HG03060 (cell line): ENCODE results near the gene SEMA6A.
A peak's percentile ranks its signal among the peaks of the same experiment; 100 is the strongest.

Experiments
- ATAC-seq: cut with Tn5 transposase; IDR thresholded peaks from one replicate; pipeline ENCODE4 v1.9.1; 2021; ENCODE audit warnings: low read depth, moderate number of reproducible peaks; ENCODE audit not compliant: unreplicated experiment

SEMA6A gene

DNA sequence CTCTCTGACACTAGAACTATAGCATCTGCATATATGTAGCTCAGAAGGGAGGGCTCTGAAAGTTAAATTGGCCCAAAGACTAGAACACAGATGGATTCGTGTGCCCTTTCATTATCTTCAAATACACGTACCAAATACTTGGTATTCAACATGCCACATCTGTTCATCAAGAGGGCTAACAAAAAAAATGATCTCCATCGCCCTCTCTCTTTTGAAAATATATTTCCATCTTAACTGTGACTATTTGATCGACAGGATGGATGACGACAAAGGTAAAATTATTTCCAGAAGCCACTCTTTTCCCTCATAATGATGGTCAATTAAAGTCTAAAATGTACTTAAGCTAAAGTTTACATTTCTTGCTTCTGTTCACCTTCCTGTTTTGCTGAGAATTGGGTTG is 77.0 kb downstream of the SEMA6A start:
- no peak for ATAC-seq

DNA sequence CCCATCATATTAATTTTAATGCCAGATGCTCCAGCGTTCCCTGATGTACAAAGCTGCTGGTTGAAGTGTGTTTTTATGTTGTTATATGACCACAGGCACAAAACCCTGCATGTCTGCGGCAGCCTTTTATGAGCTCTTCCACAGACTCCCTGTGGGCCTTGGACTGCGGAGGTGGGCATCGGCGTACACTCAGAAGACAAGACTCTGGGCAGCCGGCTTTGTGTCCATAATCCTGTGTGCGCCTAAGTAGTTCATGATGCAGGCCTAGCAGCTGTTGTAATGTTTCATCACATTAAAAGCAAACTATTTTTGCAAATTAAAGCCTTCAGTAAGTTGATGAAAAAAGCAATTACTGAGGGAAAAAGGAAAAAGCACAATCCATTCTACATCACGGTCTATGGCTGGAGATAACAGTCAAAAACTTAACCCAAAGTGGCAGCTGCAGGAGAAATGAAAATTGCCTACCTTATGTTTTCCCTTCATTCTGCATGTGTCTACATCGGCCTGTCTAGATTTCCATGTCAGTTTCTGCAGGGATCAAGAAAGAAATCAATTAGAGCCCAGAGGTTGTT is 78.8 kb downstream of the SEMA6A start:
- ATAC-seq, result no peak

DNA sequence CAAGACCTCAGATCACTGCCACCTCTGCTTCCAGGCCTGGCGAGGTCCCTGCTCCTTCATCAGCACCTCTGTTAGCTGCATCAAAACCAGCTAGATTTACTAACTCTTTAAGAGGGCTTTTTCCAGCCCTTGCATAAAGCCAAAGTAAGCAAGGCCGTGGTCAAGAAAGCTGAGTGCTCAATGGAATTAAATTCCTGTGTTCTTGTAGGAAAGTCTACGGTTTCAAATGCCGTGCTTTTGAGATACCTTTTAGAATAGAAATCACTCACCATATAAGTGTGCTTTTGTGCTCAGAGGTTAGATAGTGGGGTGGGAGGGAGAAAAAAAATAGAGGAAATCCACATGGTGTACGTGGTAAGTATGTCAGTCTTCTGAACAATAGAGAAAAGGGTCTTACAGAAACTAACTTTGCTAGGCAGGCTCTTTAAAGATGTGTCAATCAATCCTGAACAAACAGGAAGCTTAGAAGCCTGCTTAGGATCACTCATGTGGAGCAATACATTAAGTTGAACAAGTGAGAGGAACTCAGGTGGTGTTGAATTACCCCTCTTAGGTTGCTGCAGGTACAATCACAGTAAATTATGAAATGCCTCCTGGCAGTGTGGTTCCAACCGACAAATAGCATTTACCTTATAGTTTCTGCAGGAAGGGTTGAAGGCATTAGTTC is 79.7 kb downstream of the SEMA6A start:
- ATAC-seq, result no peak

DNA sequence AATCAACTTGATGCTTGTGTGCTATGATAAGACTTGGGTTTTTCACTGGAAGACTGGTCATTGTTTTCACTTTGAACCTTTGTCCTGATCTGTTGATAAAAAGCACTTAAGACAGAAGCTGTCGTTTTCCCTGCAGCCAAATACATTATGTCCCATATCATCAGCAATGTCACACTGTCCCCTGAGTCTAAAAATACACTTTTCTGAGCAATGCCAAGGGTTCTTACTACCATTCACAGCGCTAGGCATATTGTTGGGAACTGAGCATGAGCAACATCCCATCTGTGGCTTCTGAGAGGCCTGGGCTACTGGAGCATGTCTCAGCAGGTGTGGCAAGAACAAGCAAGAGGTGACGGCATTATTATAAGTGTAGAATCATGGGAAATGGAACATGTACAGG is 81.8 kb downstream of the SEMA6A start:
- ATAC-seq, result no peak

DNA sequence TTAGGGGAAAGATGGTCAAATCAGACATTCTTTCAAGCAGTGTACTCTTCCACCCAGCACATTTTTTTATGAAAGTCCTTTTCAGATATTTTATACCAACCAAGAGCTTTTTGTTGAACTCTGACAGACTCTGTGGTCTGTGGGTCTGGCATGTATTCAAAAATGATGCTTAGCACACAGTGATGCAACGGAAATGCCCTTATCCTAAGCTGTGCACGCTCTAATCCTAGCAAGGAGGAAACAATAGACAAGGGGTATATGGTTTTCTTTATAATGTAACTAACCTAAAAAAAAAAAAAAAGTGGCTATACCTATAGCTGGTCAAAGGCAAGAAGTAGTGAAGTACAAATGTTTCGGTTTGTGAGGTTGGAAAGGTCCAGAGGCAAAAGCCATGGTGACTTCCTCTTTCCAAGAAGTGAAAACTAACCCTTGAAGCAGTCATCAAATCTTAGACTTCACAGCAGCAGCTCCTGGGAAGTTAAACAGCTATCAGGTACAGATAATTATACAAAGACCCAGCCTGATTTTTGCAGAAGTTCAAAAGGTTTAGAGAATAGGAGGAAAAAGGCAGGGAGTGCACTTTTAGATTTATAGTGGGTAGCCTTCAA is 82.5 kb downstream of the SEMA6A start:
- peak; percentile 85 for ATAC-seq

DNA sequence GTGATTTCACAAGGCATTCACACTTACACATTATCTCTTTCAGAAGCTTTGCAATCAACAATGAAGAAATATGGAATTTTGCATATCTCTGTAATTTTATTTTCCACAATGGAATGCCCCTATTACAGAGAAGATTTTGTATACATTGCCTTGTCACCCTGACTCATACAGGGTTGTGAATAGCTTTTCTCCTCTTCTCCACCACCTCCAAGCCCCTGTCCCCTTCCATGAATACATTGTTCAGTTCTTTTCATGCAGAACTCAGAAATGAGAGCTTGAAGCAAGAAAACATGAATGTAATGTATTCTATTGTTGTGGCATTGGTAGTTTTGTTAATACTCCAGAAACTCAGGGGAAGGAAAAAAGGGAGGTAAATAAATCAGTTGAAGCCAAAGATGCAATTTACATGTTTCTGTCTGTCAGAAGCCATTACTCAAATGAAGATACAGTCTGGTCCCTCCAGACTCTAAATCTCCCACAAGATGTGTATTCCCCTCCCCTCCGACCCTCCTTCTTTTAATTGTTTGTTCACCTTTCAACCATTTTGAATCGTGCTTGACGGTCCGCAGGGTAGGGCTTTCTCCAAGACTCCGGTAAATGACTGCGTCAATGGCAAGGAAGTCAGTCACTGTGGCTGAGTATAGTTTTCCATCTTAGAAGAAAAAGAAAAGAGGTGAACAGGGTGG is 86.1 kb downstream of the SEMA6A start:
- ATAC-seq, result no peak

DNA sequence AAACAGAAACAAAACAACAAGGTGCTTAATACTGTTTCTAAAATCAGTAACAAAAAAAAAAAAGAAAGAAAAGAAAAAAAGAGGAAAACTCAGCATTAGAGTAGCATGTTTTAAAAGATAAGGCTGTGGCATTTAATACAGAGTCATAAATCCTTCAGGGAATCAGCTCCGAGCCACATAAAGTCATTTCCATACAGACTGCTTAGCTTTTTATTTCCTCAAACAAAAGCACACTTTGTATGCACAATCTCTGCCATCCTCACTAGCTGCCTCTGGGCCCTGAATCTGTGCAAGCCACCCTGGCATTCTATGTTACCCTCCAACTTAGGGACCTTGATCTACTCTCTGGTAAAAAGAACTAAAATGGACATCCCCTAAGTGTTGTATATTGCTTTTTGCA is 87.6 kb downstream of the SEMA6A start:
- no peak for ATAC-seq

DNA sequence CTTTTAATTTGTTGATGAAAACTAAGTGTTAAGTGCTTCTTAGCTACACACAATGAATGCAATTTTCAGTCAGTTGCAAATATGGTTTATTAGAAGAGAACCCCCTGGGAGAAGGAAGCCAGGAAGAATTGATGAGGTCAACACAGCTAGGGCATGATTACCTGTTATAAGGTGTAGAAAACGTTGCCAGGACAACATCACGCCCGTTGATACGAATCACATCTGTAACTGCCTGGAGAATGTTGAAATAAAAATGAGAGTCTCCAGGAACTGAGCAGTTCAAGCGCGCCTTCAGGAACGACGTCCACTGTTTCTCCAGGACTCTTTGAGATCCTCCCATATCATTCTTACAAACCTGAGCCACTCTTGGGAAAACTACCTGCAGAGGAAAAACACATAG is 88.0 kb downstream of the SEMA6A start:
- ATAC-seq, result no peak

DNA sequence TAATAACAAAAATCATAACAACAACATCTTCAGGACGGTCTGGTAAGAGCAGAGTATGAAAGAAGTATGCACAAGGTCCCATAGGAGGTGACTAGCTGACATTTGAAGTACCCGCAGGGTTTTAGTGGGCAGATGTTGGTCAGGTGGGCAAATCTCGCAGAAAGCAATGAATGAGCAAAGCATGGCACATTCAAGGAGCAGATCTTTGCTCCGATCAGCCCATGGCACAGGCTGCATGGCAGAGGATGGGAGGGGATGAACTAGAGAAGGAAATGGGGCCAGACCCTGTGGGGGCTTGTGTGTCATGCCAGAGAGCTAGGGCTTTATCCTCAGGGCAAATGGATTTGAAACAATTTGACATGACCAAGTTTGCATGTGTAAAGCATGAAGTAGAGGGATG is 90.0 kb downstream of the SEMA6A start:
- no peak for ATAC-seq

DNA sequence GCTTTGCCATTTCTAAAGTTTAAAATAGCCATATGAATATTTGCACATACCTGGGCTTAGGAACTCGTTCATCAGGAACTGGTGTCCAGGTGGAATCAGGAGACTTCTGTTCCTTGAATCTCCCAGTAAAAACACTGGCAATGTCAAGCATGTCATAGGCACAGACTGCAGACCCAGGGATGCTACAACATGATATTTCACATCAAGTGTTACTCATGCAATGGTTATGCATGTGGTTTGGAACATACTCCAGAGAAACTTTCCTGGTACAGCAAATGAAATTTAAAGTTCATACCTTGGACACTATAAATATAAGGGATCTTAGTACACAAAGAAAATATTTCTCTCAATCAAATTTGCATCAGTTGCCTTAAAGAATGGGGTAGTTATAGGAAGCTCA is 92.2 kb downstream of the SEMA6A start:
- no peak for ATAC-seq

DNA sequence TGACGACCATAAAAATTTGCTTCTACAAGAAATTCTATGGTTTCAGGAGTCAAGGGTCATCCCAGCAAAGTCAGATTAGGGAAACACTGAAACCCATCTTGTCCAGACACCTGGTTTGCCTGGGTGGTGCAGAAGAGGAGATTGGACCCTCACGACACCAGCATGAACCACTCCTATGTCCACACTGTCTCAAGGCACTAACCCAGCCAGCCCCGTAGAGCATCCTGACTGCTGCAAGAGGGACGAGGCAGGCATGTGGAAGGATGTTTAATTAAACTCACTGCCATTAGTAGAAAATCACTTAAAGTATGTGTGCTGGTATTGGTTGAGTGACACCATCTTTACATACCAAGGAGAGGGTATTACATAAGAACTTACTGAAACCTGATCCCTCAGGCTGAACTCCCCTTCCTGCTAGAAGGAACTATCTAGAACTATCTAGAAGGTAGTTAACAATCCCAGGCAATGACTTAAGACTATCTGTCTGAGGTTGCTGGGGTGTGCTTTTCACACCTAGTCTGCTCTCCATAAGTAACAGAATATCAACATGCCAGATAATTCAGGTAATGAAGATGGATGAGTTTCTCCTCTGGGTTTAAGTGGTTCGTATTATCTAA is 93.6 kb downstream of the SEMA6A start:
- no peak for ATAC-seq

DNA sequence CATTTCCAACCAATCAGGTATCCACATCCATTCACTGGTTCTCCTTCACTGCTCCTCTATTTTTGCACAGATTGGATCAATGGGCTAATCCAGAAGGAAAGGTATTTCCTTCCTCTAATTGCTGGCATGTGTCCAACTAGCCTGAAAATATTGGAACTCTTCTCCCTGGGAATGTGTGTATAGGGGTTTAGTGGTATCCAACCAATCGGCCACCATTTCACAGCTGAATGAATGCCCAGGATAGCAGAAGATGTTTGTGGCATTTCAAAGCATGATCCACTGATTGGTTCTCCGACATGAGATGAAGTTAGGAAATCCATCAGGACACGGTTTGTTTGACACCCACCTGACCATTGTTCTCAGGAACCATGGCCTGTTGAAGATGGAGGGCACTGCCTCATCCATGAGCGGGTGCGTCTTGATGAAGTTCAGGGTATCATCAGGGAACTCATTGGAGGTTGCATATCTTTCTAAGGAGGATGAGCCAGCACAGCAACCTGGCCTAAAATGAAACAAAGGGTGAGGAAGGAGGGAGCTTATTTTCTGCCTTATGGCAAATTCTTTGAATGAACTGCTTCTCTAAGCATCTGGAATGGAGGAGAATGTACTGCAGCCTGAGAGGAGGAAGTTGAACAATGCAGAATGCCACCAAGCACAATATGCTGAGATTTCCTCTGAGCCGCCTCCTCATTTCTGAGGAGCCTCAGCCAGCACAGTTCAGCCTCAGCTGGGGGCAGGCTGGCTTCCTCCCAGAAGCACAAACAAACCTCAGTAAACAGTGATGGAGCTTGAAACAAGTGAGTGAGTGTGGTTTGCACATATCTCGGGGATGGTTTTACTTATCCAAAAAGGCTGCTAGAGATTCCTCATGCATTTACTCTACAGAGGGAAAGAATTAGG is 94.6 kb downstream of the SEMA6A start:
- ATAC-seq, result no peak

DNA sequence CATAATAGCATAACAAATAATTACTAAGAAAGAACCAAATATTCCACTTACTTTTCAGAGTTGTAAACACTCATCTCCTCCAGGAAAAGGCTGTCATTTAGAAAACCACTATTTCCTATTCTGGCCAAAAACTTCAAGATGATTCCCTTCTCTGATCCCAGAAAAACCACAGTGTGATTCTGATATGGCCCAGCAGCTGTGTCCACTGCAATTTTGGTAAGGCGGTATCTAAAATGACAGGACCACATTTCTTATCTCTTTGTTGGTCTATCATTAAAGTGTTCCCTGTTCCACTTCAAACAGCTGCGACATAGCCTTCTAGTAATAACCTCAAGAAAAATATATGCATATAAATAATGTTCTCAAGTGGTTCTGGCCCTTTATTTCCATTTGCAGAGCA is 96.1 kb downstream of the SEMA6A start:
- no peak for ATAC-seq

DNA sequence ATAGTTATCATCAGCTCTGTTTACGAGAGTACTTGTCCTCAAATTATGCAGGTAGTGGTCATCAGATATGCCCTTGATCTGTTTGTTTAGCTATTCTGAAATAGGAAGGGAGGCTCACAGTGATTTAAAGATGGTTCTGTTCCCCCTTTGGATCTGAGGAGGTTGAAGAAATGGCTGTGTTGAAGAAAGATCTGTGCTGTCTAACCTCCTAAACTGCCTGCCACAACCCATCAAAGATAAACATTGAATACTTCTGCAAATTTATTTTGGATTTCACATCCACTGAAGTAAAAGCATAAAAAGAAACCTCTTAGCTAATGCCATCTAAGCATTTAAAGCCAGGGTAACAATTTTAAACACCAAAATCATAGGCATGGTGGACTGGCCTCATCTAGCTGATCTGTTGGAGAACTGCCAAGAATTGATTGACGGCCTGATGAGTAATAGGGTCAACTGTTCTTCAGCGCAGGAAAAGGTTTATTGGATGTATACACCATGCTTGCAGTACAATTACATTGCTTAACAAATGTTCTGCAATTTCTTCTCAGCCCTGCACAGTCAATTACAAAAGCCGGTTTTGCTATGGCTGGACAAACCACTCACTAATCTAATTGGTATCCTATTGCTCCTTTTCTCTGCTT is 97.6 kb downstream of the SEMA6A start:
- ATAC-seq, result no peak

DNA sequence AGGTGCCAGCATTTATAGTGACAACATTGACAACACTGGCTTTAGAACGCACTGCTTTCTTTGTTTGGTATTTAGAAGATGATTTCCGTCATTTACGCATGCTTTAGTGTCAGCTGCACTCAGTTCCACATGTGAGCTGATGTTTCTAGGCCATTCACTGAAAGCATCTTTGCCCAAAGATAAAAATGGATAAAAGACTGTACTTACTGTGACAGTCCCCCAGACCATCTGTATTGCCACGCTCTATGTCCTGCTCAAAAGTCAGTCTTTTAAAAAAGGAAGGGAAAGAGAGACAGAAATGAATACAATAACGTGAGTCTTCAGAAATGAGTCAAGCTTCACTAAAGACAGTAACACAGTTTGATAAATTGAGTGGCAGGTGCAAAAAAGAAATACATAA is 99.3 kb downstream of the SEMA6A start:
- ATAC-seq, result no peak

DNA sequence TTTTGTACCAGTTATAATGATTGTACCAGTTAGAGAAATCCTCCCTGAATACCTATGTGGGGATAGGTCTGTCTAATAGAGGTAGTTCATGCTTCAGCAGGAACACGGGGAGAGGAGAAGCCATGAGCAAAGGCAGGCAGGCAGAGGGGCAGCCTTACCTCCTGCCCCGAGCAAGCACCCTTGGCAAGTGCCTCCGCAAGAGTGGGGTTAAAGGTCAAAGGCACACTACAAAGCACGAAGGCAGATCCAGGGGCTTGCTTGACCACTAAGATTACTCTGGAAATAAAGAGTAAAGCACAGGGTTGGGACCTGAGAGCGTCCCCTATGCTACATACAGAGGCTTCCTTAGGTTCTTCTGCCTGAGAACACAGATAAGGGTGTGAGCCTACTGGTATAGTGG is 100.9 kb downstream of the SEMA6A start:
- ATAC-seq, result no peak

DNA sequence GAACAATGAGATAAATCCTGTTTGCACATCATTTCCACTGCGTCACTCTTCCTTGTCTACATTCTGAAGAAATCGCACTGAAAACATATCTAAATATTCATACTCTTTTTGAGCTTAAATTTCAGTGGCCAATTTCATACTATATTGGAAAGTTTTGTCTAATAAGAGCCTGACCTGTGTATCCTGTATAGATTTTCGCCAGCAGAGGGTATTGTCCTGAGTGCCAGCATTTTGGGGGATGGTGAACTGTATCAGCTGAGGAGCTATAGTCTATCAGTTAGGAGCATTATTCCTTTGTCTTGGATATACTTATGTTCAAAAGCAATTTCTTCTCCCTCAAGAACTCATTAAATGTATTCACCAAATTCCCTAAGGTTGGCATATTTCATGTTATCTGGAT is 102.3 kb downstream of the SEMA6A start:
- no peak for ATAC-seq

DNA sequence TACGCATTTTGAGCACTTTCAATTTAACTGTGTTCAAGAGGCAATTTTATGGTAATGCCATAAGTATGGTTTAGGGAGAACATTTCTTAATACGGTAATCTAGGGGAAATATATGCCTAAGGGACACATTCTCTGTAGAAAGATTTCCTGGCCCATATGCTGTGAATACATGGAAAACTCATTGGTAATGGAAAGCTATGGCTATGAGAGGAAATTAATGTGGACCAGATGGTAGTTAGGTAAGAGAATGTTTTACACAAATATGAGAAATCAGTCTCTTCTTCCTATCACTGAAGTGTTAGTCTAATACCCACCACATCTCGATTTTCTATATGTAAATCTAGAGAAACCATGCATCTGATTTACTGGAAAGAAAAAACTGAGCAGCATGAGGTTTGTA is 105.0 kb downstream of the SEMA6A start:
- ATAC-seq, result no peak

DNA sequence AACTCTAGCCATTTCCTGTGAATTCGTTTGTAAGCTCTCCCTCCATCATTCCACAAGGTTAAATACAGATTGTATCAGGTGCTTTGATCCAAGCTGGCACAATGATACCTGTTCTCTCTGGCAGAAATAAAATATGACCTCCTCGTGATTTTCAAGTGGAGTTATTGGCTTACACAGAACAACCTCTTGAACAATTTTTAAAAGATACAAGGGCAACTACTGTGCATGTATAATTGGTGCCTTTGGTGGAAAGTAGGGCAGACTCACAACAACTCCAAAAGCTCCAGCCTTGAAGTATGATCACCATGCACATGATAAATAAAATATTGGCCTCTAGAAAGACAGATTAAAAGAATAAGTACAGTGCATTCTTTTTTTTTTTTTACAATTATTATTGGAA is 106.0 kb downstream of the SEMA6A start:
- no peak for ATAC-seq

DNA sequence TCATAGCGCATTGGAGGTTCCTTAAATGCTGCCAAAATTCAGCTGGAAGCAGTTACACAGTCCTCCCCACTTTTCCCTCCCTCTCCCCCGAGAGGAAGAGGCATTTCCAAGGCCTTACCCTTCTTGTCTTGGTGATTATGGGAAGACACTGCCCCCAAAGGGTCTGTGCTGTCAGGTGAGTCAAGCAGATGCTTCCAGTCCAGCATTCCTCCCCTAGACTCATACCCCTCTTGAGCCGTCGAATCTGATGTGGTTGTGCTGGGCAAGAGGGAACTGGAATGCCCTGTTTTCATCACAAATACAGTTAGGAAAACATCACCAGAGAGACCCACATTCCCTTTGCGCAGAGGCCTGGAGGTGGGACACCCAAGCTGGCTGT is 107.2 kb downstream of the SEMA6A start:
- no peak for ATAC-seq
